Stimulated activated naive CD4-positive, alpha-beta T cell (primary cell): ENCODE measurements around the gene SLC9A7.

ENCODE experiments used
- DNase-seq, 6 experiments: peaks; one replicate each; lab custom pipeline; 2025; lab: John Stamatoyannopoulos, UW

The SLC9A7 gene

DNA sequence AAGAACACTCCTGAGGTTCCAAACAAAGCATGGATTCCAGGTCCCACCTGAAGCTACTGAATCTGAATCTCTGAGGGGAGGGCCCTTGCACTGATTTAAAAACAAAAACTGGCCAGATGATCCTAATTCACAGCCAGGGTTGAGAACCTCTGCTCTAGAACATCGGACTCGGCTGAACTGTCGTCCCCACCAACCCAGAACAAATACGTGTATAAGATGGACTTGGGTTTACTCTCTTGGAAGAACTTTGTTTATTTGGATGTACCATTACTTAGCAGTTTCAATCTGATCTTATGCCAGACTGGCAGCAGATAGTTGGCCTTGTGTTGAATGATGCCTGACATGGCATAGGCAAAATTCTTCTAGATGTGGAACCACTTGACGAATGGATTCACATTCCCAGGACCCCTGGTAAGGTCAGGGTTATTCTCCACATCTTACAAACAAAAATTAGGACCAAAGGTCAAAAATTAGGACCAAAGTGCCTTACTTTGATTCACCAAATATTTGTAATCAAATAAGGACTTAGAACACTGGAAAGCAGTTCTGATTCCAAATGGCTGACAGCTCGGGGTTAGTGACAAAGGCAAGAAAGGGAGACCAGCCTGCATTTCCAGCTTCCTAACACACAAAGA is 156.3 kb downstream of the SLC9A7 start:
- no peak for DNase-seq

GRCh38 chrX:46601283-46601682 is 157.6 kb downstream of the SLC9A7 start:
- no peak for DNase-seq

DNA sequence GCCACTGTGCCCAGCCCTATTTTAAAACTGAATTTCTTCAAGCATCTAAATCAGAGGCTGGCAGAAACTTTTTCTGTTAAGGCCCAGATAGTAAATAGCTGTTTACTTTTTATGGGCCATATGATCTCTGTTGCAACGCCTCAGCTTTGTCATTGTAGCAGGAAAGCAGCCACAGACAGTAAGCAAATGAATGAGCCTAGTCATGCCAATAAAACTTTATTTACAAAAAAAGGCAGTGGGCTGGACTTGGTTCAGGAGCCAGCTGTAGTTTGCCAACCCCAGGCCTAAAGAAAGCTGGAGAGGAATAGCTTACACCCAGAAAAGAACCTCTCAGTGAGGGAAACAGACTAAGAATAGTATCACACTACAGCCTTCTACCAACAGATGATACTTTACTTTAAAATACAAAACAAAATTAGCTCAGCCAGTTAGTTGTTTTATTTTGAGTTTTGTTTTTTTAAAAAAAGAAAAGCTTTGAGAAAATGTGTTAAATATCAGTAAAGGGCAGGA is 159.8 kb downstream of the SLC9A7 start:
- no peak for DNase-seq

DNA sequence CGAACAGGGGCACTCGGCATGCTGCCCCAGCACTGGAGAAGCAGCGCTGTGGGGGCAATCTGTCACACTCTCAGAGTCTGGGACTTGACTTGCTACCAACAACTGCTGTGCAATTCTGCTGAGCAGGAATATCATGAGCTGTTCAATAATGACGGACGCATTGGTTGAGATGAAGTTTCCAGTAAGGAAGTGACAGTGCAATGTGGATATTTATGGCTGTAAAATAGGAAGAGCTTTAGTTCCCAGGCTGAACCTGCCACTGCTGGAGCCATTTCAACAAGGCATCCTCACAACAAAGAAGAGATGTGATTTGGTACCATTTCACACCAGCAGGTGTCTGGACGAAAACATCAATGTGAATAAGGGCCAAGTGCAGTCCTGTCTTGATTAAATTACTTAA is 161.1 kb downstream of the SLC9A7 start:
- no peak for DNase-seq

DNA sequence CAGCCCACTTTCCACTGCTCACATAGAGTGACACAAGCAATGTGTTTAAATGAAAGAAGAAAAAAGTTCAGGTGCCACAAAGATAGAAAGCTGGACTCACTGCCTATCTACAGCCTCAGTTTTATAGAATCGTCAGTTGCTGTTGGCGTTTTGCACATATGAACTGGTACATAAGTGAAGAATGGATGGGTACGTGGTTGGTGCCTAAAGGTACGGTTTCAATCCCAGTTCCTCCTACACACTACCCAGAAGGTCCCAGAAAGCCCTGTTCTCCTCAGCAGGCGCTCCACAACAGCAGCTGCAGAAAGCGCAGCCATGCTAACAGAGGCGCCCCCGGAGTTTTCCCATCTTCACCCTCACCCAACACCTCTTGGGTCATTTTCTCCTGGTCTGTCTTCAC is 161.7 kb downstream of the SLC9A7 start:
- DNase-seq = no peak

- DNase-seq = no peak
These were observed 163.8 kb downstream of the SLC9A7 start for GRCh38 chrX:46595084-46595483.

DNA sequence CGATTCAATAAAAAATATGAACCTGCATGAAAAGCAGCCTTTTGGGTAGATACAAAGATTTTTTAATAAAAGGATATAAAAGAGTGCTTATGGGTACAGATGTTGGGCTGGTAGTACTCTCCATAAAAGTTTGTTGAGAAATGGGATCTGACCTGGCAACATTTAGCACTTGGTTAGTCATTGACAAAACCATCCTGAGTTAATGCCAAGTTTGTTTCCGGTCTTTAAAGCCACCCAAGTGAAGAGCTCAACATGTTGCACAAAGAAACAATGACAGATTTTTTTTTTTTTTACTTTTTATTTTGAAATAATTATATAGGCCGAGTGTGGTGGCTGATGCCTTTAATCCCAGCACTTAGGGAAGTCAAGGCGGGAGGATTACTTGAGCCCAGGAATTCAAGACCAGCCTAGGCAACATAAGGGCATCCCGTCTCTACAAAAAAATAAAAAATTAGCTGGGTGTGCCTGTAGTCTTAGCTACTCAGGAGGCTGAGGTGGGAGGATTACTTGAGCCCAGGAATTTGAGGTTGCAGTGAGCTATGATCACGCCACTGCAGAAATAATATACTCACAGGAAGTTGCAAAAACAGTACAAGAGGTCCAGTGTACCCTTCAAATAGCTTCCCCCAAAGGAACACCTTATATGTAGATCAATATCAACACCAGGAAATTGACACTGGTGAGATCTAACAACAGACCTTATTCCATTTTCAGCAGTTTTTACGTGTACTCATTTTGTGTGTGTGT is 168.8 kb downstream of the SLC9A7 start:
- no peak for DNase-seq

DNA sequence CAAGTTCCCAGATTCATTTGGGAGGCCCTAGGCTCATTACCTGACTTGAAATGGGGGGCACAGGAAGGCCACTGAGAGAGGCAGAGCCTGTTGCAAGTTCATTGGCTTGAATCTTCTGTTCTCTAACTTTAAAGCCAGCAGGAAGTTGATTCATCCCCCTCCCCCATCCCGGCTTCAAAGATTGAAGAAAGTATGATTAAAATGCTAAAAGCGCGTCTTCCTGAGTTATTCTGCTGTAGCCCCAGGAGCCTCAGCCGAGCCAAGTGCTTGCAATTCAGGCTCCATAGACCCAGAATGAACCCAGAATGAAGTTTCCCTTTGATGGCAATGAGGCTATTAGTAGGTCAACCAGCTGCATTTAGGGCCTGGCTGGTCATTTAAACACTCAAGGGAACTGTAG is 170.7 kb downstream of the SLC9A7 start:
- peak in 4 of 6 experiments; percentile 11 to 58 (median 41) for DNase-seq

DNA sequence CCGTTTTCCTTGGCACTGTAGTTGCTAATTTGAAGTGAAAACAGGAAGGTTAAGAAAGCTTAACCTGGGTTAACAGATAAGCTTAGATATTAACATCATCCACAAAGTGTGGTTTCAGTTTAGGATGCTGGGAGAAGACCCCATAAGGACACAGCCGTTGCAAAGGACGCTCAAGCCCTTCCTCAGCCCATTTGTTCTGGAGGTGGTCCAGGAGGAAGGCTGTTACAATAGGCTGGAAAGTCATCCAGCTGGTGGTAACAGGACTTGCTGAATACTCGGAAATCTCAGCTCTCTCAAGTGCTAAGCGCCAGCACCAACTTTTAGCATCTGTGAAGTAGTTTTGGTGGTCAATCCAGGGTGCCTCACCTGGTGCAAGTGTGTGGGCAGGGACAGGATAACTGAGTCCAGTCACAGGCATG is 171.2 kb downstream of the SLC9A7 start:
- no peak for DNase-seq

- DNase-seq = no peak
These were observed 171.8 kb downstream of the SLC9A7 start for GRCh38 chrX:46587158-46587557.

DNA sequence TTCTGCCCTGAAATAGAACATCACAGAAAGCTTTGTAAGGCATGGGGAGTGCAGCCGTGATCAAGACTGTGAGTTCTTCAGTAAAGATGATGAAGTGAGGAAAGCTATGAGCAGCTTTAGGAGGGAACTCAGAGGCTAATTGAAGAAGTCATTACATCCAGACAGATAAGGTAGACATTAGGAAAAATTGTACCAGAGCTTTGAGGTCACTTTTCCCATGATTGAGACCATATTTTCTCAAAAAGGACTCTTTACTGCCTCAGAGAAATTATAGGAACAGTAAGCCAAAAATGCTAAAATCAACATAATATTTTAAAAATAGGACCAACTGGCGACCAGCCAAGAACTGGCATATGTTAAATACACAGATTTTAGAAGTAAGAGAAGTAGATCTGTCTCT is 174.2 kb downstream of the SLC9A7 start:
- no peak for DNase-seq

DNA sequence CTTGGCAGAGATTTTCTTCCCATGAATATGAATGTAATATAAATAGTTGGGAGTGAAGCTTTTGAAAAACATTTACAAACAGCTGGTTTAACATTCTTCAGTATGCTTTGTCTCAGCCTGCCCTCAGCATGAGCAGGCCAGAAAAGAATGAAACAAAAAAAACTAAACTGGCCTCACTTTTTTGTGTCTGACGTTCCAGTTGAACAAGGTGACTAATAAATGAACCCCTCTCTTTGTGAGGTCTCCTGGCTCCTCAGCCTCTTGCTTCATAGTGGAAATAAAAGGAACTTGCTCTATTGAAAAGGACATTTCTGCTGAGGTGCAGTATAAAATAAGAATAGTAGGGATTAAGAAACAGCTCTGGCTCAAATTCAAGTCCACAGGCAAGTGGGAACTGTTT is 176.0 kb downstream of the SLC9A7 start:
- no peak for DNase-seq

- DNase-seq = no peak
These were observed 176.6 kb downstream of the SLC9A7 start for GRCh38 chrX:46582325-46582724.

DNA sequence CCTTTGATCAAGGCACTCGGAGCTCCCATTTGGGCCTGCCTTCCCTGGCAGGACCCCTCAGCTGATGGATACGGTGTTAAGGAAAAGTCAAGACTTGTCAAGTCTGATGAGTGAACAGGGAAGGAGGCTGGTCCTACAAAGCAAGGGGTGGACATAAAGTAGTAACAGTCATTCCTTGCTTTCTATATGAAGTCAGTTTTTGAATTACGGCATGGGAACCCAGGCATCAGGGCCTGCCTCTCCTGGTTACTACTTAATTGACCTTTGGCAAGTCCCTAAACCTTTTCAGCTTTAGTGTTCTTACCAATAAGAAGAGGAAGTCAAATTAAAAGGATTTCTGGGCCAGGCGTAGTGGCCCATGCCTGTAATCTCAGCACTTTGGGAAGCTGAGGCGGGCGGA is 178.3 kb downstream of the SLC9A7 start:
- no peak for DNase-seq

DNA sequence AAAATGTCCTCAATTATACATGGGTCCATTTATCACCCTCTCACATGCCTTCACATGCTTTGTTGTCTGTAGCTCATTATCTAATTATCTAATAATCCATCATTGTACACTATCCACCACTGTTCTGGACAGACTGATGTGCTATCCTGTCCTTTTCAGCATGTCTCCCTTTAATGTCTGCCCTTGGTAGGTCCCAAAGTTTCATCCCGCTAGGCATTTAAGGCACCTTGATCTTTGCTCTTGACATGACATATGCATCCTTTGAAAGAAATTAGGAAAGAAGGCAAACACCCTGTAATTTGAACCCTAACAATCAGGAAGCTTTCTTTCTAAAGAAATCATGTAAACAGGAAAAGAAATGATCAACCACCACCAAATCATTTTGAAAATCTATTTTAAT is 179.7 kb downstream of the SLC9A7 start:
- DNase-seq = no peak

GRCh38 chrX:46577221-46578005 is 181.5 kb downstream of the SLC9A7 start:
- DNase-seq = no peak

DNA sequence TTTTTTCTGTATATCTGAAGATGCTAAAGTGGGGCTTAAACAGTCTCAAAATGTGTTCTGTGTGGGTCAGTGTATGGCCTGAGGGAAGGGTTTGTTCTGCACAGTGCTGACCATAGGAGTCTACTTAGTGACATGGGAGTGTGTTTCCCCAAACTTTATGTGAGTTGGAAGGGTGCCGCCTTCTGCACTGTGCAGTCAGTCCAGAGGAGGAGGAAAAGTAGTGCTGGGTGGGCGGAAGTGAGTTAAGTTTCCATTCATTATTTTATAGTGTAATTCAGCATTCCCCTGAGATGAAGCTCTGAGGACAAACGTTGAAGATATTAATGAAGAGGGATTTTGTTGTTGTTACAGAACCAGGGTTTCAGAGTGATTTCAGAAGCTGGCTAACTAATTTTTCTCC is 182.5 kb downstream of the SLC9A7 start:
- DNase-seq = no peak

GRCh38 chrX:46575991-46576392 is 182.9 kb downstream of the SLC9A7 start:
- no peak for DNase-seq

DNA sequence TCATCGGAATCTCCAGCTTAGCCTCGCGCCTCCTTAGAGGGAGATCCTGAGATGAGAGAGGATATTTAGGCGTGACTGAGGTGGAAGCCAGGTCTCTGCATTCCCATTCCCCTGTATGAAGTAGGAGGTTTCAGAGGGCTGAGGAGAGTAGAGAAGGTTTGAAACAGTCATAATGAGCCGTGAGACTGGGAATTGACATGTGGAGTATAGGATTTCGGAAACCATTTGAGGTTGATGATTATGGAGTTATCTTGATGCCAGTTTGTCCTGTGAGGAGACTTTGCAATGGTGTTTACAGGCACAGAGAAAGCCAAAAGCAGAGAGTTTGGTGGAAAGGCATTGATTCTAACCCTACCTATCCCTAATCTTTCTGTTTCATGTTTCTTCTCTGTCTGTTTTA is 183.3 kb downstream of the SLC9A7 start:
- DNase-seq = no peak

GRCh38 chrX:46574774-46575381 is 184.0 kb downstream of the SLC9A7 start:
- peak; percentile 3 to 52 (median 27) for DNase-seq

DNA sequence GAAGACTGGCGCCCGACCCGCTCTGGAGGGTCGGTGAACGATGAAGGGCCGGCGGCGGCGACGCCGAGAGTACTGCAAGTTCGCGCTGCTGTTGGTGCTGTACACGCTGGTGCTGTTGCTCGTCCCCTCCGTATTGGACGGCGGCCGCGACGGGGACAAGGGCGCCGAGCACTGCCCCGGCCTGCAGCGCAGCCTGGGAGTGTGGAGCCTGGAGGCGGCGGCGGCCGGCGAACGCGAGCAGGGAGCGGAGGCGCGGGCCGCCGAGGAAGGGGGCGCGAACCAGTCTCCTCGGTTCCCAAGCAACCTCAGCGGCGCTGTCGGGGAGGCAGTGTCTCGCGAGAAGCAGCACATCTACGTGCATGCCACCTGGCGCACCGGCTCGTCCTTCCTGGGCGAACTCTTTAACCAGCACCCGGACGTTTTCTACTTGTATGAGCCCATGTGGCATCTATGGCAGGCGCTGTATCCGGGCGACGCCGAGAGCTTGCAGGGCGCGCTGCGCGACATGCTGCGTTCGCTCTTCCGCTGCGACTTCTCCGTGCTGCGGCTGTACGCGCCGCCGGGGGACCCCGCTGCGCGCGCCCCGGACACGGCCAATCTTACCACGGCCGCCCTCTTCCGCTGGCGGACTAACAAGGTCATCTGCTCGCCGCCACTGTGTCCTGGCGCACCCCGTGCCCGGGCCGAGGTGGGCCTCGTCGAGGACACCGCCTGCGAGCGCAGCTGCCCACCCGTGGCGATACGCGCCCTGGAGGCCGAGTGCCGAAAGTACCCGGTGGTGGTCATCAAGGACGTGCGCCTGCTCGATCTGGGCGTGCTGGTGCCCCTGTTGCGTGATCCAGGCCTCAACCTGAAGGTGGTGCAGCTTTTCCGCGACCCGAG is 184.8 kb downstream of the SLC9A7 start:
- DNase-seq = peak; percentile 51 to 73 (median 53)
